ENCODE data around the gene TIMP4. TPM values are rescaled to one million over a fixed set of nuclear protein-coding genes. Genes with fewer than 3 reads are reported as not detected.
A peak's percentile ranks its signal among the peaks of the same experiment; 100 is the strongest.

The TIMP4 gene
- total RNA-seq, 1 experiment from 2014 or later = not detected

- no peaks in the 10 kb centered on the region for H3K36me3 ChIP-seq (ENCODE audit: control insufficient read depth, insufficient read depth, low read length)
- H3K27me3 ChIP-seq (ENCODE audit: control insufficient read depth, insufficient read depth, low read length) = no peaks in the 10 kb centered on the region
- ChIA-PET POLR2A (no interaction called here), CTCF (no interaction called here)
- peaks cover 30% of the 10 kb centered on the region for H3K4me1 ChIP-seq (ENCODE audit: control insufficient read depth, insufficient read depth, low read length)
- DNase-seq (ENCODE audit: low read depth, low spot score) (no peak), ATAC-seq (no peak)
- peak overlapping the region; percentile 86; the same call in 1 of the 2 replicates for H3K27ac ChIP-seq (ENCODE audit: low read length)
- no peaks in the 10 kb centered on the region for H3K9me3 ChIP-seq (ENCODE audit: control insufficient read depth, insufficient read depth, low read depth, low read length)
- TF ChIP-seq REST (IDR thresholded peaks at IDR 0.05; ENCODE audit: insufficient read depth in 1 of 2, low read depth in 2 of 2, low read length in 1 of 2) (no peak), CTCF (IDR thresholded peaks at IDR 0.05) (no peak), POLR2AphosphoS5 (IDR thresholded peaks at IDR 0.05; ENCODE audit: low read depth, low read length) (no peak), TCF7L2 (IDR thresholded peaks at IDR 0.05; ENCODE audit: low read depth, low read length) (no peak), SIN3A (IDR thresholded peaks at IDR 0.05; ENCODE audit: borderline replicate concordance, insufficient read depth, low read depth, low read length) (no peak)
- intact Hi-C loops (cut with micrococcal nuclease; ENCODE audit: unreplicated experiment) (loop anchor here (10.0 kb wide), 1 partner anchor 87 kb away; the partner anchor contains the start of gene PPARG), in situ Hi-C loops (cut with HindIII; ENCODE audit: low pct_unique_long_range_greater_than_20kb, low sequenced_read_pairs) (no loop called here)
- BruUV-seq (replicated peaks) = no TSS peak
- H3K4me3 ChIP-seq (ENCODE audit: low read depth in 2 of 2, low read length in 2 of 2) = no peak overlapping the region
Observed at GRCh38 chr3:12197475-12197874, 38.8 kb upstream of the TIMP4 start.

- Histone ChIP-seq H3K4me1 (ENCODE audit: control insufficient read depth, insufficient read depth, low read length) (peaks cover 33% of the 10 kb centered on the region), H3K27ac (ENCODE audit: low read length) (peak overlapping the region; percentile 86; the same call in 1 of the 2 replicates), H3K36me3 (ENCODE audit: control insufficient read depth, insufficient read depth, low read length) (no peaks in the 10 kb centered on the region), H3K27me3 (ENCODE audit: control insufficient read depth, insufficient read depth, low read length) (no peaks in the 10 kb centered on the region), H3K9me3 (ENCODE audit: control insufficient read depth, insufficient read depth, low read depth, low read length) (no peaks in the 10 kb centered on the region), H3K4me3 (ENCODE audit: low read depth in 2 of 2, low read length in 2 of 2) (no peak overlapping the region)
- no peak for DNase-seq (ENCODE audit: low read depth, low spot score)
- BruUV-seq (replicated peaks) = no TSS peak
- ChIA-PET POLR2A (no interaction called here), CTCF (no interaction called here)
- intact Hi-C loops (cut with micrococcal nuclease; ENCODE audit: unreplicated experiment) = loop anchor here (10.0 kb wide), 1 partner anchor 88 kb away; the partner anchor contains the start of gene PPARG
- in situ Hi-C loops (cut with HindIII; ENCODE audit: low pct_unique_long_range_greater_than_20kb, low sequenced_read_pairs) = no loop called here
- no peak for ATAC-seq
- TF ChIP-seq REST (IDR thresholded peaks at IDR 0.05; ENCODE audit: insufficient read depth in 1 of 2, low read depth in 2 of 2, low read length in 1 of 2) = no peak
- no peak for TF ChIP-seq CTCF (IDR thresholded peaks at IDR 0.05)
- no peak for TF ChIP-seq TCF7L2 (IDR thresholded peaks at IDR 0.05; ENCODE audit: low read depth, low read length)
- TF ChIP-seq SIN3A (IDR thresholded peaks at IDR 0.05; ENCODE audit: borderline replicate concordance, insufficient read depth, low read depth, low read length) = no peak
- TF ChIP-seq POLR2AphosphoS5 (IDR thresholded peaks at IDR 0.05; ENCODE audit: low read depth, low read length) = no peak
Observed at GRCh38 chr3:12196684-12197083, 38.0 kb upstream of the TIMP4 start.

Data from Panc1 (cell line).